Osteoblast (primary cell): ENCODE measurements around the gene JHY. TPM values are rescaled to one million over a fixed set of nuclear protein-coding genes. Genes with fewer than 3 reads are reported as not detected.
A peak's percentile ranks its signal among the peaks of the same experiment; 100 is the strongest.
"Not testable (repeated sequence)": the region's sequence is repeated elsewhere in the genome, so short reads cannot be mapped to it uniquely, and the experiment has no call there.

Experiments used
- DNase-seq: peaks from one replicate; pipeline ENCODE4 v3.0.0; 2011; ENCODE audit warnings: low spot score, mixed read lengths; ENCODE audit not compliant: insufficient read length; ENCODE audit errors: missing footprints
- H2AFZ ChIP-seq: 2 replicates; pipeline ENCODE4 v1.6.0; 2011; ENCODE audit warnings: mild to moderate bottlenecking, low read length
- H3K27ac ChIP-seq: 2 replicates; pipeline ENCODE4 v1.5.1; 2011; ENCODE audit warnings: mild to moderate bottlenecking, low read depth, low read length, moderate library complexity
- H3K27me3 ChIP-seq: 2 replicates; pipeline ENCODE4 v1.6.0; 2012; ENCODE audit warnings: mild to moderate bottlenecking, control low read depth, inconsistent platforms, low read length, moderate library complexity; ENCODE audit not compliant: insufficient read depth
- H3K36me3 ChIP-seq: 2 replicates; pipeline ENCODE4 v1.5.1; 2011; ENCODE audit warnings: mild to moderate bottlenecking, low read length, control low read depth, moderate library complexity; ENCODE audit not compliant: insufficient read depth
- H3K4me1 ChIP-seq: 2 replicates; pipeline ENCODE4 v1.5.1; 2011; ENCODE audit warnings: mild to moderate bottlenecking, low read length, control low read depth, moderate library complexity; ENCODE audit not compliant: insufficient read depth
- H3K4me2 ChIP-seq: 2 replicates; pipeline ENCODE4 v1.6.0; 2011; ENCODE audit warnings: mild to moderate bottlenecking, low read length; ENCODE audit not compliant: insufficient read depth
- H3K4me3 ChIP-seq: fragments of 200-600 bp; sonication (generic); 3 replicates; pipeline ENCODE4 v1.5.1; 2012; ENCODE audit warnings: mild to moderate bottlenecking, low read length, inconsistent platforms; ENCODE audit not compliant: insufficient read depth
- H3K79me2 ChIP-seq: 2 replicates; pipeline ENCODE4 v1.6.0; 2012; ENCODE audit warnings: mild to moderate bottlenecking, low read length, control low read depth, inconsistent platforms; ENCODE audit not compliant: insufficient read depth
- H3K9me3 ChIP-seq: 2 replicates; pipeline ENCODE4 v1.5.1; 2011; ENCODE audit warnings: low read depth, low read length, control low read depth
- H4K20me1 ChIP-seq: 2 replicates; pipeline ENCODE4 v1.6.0; 2012; ENCODE audit warnings: mild to moderate bottlenecking, low read length, control low read depth; ENCODE audit not compliant: insufficient read depth
- CTCF ChIP-seq: IDR thresholded peaks from 2 replicates; pipeline ENCODE4 v1.5.1; 2011; ENCODE audit warnings: mild to moderate bottlenecking, low read depth, low read length, moderate library complexity; ENCODE audit errors: extremely low read depth
- total RNA-seq: library from RNA; depleted of rRNA; stranded (reverse); fragments of >200 nt; gene quantifications from 2 replicates; pipeline ENCODE4 v1.2.3, GENCODE V29; 2012

The JHY gene
- total RNA-seq, 1 donor = 12.7 TPM

DNA sequence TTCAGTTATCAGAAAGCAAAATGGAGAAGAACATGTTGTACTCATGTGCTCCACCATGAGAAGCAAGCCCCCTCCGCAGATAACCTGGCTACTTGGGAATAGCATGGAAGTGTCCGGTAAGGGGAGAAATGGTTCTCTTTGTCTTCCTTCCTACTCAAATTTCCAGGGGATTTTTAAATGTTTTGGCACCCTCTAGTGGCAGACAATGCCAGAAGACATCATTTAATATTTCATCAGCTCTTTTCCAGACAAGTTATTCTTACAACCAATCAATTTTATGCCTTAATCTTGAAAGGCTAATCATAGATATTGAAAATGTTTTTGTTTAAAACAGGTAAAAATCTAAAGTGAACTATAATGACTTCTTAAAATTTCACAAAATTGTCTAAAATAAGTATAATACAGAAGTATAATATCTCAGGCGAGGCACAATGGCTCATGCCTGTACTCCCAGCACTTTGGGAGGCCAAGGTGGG lies 28.6 kb upstream of the JHY start:
- no peak overlapping the region for H3K4me3 ChIP-seq
- peak overlapping the region; percentile 32 for H3K27ac ChIP-seq

DNA sequence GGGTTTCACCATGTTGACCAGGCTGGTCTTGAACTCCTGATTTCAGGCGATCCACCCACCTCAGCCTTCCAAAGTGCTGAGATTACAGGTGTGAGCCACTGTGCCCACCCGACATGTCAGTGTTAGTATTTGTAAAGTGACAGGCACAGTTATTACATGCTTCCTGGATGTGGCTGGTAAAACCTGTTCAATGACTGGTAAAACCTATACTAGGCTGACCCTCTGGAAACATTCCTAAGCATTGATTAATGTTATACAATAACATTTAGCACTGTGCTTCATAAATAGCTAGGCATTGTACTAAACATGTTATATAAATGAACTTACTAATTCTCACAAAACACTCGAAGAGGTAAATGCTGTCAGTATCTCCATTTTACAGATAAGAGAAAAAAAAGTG lies 20.9 kb upstream of the JHY start:
- Histone ChIP-seq H3K4me3 (no peak overlapping the region), H2AFZ (no peak overlapping the region), H3K9me3 (no peaks in the 10 kb centered on the region), H3K79me2 (no peaks in the 10 kb centered on the region), H3K27me3 (no peaks in the 10 kb centered on the region), H3K4me2 (no peak overlapping the region), H3K4me1 (peaks cover 3% of the 10 kb centered on the region), H3K27ac (no peak overlapping the region), H4K20me1 (no peaks in the 10 kb centered on the region), H3K36me3 (no peaks in the 10 kb centered on the region)
- DNase-seq = no peak
- no peak for TF ChIP-seq CTCF

More for the DNA sequence above, 28.6 kb upstream of the JHY start:
- Histone ChIP-seq H3K36me3 (no peaks in the 10 kb centered on the region), H3K79me2 (no peaks in the 10 kb centered on the region), H2AFZ (peak overlapping the region; percentile 78), H3K4me1 (peaks cover 25% of the 10 kb centered on the region), H4K20me1 (no peaks in the 10 kb centered on the region), H3K27me3 (no peaks in the 10 kb centered on the region), H3K4me2 (peak overlapping the region; percentile 37), H3K9me3 (no peaks in the 10 kb centered on the region)
- peak; percentile 77 for TF ChIP-seq CTCF
- DNase-seq = peak; percentile 90

GRCh38 chr11:122862091-122862490 lies 20.5 kb upstream of the JHY start:
- H3K79me2 ChIP-seq = no peaks in the 10 kb centered on the region
- no peaks in the 10 kb centered on the region for H3K9me3 ChIP-seq
- no peak overlapping the region for H2AFZ ChIP-seq
- no peaks in the 10 kb centered on the region for H3K36me3 ChIP-seq
- H3K4me1 ChIP-seq = peaks cover under 1% of the 10 kb centered on the region
- DNase-seq = no peak
- H3K4me2 ChIP-seq = no peak overlapping the region
- no peaks in the 10 kb centered on the region for H3K27me3 ChIP-seq
- no peaks in the 10 kb centered on the region for H4K20me1 ChIP-seq
- no peak overlapping the region for H3K27ac ChIP-seq
- TF ChIP-seq CTCF = no peak
- H3K4me3 ChIP-seq = no peak overlapping the region

DNA sequence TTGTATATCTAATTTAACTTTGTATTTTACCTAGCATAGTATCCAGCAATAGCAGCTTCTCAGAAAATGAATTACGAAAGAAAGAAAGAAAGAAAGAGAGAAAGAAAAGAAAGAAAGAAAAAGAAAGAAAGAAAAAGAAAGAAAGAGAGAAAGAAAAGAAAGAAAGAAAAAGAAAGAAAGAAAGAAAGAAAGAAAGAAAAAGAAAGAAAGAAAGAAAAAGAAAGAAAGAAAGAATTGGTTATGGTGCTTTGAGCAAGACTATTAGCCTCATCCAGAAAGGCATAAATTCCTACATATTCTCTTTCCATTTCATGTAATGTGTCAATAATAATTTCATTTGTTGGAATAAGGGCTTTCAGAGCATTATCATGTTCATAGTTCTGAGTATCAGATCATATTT lies 19.4 kb upstream of the JHY start:
- not testable (repeated sequence) for H4K20me1 ChIP-seq, H3K9me3 ChIP-seq, H3K4me2 ChIP-seq, DNase-seq, H3K79me2 ChIP-seq, H3K27me3 ChIP-seq, H2AFZ ChIP-seq, H3K4me3 ChIP-seq, H3K27ac ChIP-seq, H3K4me1 ChIP-seq, H3K36me3 ChIP-seq
